ENCODE measurements around the gene CATSPERD.
"Not testable (repeated sequence)": the region's sequence is repeated elsewhere in the genome, so short reads cannot be mapped to it uniquely, and the experiment has no call there.

CATSPERD gene

DNA sequence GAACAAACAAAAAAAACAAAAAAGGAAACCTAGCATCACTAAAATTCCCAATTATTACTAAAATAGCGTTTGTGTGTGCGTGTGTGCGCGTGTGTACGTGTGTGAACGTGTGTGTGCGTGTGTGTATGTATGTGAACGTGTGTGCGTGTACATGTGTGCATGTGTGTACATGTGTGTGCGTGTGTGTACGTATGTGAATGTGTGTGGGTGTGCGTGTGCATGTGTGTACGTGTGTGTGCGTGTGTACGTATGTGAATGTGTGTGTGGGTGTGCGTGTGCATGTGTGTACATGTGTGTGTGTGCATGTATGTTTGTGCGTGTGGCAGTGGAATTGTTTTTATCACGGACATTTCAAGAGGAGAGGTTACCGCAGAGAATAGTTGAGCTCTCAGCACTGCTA is 21.6 kb downstream of the CATSPERD start:
- DNase-seq, result no peak

DNA sequence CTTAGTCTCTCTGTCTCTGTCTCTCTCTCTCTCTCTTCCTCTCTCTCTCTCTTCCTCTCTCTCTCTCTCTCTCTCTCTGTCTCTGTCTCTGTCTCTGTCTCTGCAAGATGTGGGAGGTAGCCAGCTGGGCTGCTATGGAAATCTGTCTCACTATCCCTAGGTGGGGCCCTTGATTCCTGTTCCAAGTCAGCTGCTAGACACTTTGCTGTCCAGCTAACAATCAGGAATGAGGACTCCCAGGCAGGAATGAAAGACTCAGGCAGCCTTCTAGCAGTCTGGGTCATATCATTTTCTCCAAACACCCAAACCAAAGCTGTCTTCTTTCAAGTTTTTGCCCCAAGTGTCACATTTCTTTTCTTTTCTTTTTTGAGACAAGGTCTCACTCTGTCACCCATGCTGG is 23.2 kb downstream of the CATSPERD start:
- no peak for DNase-seq

DNA sequence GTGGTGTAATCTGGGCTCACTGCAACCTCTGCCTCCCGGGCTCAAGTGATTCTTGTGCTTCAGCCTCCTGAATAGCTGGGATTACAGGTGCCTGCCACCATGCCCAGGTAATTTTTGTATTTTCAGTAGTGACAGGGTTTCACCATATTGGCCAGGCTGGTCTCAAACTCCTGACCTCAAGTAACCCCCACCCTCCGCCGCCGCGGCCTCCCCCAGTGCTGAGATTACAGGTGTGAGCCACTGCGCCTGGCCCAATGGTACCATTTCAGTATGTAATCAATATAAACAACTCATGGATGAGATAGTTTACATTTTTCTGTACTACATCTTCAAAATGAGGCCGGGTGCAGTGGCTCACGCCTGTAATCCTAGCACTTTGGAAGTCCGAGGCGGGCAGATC is 24.6 kb downstream of the CATSPERD start:
- not testable (repeated sequence) for DNase-seq

DNA sequence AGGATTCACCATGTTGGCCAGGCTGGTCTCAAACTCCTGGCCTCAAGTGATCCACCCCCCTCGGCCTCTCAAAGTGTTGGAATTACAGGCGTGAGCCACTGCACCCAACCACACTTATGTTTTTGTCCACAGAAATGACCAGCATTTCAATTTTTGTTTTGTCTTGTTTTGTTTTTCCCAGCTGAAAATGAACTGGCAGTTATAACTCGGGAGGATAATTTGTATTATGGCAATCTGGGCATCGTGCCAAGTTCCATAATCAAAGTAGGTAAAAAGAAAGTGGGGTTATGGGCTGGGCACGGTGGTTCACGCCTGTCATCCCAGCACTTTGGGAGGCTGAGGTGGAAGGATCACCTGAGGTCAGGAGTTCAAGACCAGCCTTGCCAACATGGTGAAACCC is 28.5 kb downstream of the CATSPERD start:
- DNase-seq, result not testable (repeated sequence)

DNA sequence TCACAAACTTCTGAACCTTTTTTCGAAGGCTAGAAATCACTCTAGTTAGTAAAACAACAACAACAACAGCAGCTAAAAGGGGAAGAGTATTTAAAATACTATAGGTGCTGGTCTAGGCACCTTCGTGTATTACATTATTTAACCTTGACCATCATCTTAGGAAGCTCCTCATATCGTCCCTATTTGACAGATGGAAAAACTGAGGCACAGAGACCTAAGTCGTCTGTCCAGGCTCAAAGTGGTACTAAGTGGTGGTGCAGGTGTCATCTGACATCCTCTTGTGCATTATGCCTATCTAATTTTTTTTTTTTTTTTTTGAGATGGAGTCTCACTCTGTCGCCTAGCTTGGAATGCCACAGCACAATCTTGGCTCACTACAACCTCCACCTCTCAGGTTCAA is 29.1 kb downstream of the CATSPERD start:
- DNase-seq, result no peak

DNA sequence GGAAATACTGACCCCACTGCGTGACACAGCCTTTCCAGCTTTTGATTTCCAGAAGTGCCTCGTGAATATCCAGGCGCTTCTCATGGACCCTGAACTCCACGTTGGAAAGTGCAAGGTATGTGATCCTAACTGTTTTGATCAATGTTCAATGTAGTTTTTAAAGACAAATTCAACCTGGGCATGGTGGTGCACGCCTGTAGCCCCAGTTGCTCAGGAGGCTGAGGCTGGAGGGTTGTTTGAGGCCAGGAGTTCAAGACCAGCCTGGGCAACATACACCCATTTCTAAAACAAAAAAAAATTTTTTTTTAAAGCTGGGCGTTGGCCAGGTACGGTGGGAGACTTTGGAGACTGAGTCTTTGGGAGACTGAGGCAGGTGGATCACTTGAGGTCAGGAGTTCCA is 31.3 kb downstream of the CATSPERD start:
- DNase-seq, result no peak

DNA sequence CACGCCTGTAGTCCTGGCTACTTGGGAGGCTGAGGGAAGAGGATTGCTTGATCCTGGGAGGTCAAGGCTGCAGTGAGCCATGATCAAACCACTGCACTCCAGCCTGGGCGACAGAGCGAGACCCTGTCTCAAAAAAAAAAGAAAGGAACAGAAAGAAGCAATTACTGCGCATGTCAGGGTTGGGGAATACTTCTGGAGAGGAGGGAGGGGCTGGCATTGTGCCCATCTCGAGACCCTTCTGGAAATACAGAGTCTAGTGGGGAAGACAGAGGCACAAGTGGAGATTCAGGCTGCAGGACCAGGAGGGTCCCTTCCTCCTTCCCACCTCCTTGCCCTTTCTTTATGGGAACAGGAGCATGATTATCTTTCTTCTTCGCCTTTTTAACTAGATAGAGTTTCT is 33.3 kb downstream of the CATSPERD start:
- no peak for DNase-seq

DNA sequence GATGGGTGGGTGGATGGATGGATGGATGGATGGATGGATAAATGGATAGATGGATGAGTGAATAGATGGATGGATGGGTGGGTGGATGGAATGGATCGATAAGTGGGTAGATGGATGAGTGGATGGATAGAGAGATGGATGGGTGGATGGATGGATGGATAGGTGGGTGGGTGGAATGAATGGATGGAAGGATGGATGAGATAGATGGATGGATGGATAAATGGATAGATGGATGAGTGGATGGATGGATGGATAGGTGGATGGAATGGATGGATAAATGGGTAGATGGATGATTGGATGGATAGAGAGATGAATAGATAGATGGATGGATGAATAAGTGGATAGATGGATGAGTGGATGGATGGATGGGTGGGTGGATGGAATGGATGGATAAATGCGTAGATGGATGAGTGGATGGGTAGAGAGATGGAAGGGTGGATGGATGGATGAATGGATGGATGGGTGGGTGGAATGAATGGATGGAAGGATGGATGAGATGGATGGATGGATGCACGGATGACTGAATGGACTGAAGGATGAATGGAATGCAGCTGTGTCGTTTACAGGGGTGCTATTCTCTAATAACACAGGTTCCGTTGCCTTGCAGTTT is 42.3 kb downstream of the CATSPERD start:
- DNase-seq, result no peak

DNA sequence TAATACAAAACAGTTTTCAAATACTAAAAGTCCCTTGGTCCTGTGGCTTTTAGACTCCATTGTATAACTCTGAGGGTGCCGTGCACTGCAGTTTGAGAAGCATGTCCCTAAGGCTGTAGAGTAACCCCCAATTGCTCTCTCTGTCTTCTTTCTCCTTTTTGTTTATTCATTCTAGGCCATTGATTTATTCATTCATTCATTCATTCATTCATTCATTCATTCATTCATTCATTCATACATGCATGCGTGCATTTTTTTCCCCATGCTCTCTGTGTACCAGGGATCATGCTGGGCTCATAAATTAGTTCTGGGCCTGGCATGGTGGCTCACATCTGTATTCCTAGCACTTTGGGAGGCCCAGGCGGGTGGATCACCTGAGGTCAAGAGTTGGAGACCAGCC is 44.8 kb downstream of the CATSPERD start:
- no peak for DNase-seq

DNA sequence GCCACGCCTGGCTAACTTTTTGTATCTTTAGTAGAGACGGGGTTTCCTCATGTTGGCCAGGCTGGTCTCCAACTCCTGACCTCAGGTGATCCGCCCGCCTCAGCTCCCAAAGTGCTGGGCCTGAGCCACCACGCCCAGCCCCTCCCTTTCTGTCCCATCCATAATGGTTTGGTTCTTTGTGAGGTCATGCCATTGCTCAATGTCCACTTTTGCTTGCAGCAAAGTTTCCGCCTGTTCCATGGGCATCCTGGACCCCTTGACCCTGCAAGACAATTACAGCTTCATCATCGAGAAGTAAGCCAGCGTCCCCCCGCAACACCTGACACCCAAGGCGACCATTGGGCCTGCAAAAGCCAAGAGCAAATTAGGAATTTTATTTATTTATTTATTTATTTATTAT is 47.5 kb downstream of the CATSPERD start:
- no peak for DNase-seq

DNA sequence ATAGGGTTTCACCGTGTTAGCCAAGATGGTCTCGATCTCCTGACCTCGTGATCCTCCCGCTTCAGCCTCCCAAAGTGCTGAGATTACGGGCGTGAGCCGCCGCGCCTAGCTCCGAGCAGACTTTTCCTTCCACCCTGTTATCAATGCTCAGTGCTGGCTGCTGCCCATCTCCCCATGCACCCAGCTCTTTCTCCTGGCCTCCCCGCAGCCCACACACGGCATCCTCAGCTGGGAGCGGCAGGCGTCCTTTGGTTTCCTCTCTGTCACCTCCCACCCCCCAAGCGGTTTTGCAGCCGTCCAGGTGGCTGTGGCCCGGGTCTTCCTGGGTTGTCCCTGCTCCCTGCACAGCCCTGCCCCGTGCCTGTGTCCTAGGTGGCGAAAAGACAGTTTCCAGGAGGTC is 52.0 kb downstream of the CATSPERD start:
- DNase-seq, result no peak

DNA sequence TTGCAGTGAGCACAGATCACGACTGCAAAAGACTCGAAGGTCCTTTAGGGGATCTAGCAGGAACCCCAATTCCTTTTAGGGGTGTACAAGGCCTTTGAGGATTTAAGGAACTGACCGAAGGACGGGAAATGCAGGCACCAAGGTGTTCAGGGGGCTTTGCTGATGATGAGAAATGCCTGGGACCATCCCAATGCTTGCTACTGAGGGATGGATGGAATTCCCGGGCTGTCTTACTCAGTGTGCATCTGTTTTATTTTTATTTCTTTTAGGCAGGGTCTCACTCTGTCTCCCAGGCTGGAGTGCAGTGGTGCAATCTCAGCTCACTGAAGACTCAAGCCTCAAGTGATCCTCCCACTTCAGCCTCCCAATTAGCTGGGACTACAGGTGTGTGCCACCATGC is 52.8 kb downstream of the CATSPERD start:
- no peak for DNase-seq

DNA sequence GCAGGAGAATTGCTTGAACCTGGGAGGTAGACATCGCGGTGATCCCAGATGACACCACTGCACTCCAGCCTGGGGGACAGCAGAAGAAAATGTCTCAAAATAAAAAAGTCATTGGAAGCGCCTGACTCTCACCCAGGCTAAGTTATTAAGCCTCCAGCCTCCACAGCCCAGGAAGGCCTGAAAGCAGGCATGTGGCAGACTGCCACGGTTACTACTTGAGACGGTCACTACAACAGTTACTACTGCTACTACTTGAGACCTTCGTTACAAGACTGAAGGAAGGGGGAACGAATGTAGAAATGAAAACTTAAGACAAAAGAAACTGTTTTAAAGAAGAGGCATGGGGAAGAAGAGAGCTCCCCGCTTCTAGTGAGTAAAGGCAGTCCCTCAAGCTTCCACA is 54.5 kb downstream of the CATSPERD start:
- DNase-seq, result no peak

DNA sequence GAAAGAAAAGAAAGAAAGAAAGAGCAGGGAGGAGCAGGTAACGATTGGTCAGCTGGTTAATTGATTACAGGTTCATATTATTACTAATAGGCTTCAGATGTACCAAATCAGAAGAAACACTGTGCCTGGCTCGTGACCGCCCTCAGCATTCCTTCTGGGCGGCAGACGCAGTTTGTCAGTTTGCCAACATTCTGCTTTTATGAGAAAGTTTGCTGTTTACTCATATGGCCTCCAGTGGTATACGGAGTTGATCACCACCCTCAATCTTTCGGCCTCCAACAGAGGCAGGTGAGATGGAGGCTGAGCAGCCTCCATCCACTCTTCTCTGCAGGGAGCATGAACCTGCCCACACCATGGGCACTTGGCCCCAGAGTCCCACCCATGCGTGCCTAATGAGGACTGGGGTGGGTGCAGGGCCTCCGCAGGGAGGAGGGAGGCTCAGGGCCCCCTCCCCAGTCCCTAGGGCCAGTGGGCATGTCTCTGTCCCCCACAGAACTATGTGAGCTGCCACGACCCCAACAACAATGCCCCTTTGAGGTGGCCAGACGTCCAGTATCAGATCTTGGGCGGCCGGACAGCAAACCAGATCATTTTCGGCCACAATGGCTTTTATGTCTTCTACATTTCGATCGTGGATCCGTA is 55.4 kb downstream of the CATSPERD start:
- DNase-seq, result no peak

DNA sequence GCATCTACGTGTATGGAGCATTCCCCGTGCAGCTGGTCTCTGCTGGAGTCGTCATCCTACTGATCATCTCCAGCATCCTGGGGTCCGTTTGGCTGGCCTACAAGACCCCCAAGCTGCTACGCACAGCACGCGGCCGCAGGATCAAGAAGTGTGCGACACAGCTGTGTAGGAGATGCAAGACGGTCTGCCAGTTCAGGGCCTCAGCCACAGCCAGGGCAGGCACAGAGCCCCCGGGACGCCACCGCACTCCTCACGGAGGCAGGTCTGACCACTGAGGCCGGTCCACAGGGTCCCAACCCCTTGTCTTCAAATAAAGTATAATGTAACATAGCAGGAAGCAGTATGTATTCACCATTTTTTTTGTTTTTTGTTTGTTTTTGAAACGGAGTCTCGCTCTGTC is 58.0 kb downstream of the CATSPERD start:
- DNase-seq, result no peak

DNA sequence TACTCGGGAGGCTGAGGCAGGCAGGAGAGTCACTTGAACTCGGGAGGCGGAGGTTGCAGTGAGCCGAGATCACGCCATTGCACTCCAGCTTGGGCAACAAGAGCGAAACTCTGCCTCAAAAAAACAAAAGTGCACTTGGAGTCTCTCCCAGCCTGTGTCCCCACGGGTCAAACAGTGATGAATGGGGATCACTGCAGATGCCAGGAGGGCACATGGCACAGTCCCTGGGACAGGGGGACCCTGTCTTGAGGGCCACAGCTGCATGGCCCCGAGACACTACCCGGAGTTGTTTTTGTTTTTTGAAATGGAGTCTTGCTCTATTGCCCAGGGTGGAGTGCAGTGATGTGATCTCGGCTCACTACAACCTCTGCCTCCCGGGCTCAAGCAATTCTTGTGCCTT is 60.5 kb downstream of the CATSPERD start:
- not testable (repeated sequence) for DNase-seq

DNA sequence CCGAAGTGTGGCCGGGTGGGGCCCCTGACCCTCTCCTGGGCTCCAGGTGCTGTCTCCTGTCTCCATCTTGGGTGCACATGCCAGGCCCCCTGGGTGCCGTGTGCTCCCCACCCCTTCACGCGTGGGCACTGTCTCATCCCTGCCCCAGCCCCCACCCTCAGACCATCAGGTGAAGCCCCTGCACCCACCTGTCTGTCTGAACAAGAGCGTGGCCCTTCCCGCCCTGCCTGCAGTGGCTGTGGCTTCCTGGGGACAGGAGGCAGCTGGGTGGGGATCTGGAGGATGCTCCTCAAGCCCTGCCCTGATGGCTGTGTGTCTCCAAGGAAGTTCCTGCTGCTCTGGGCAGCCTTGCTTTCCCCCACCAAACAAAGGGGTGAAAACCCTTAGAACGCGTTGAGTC is 61.9 kb downstream of the CATSPERD start:
- no peak for DNase-seq

DNA sequence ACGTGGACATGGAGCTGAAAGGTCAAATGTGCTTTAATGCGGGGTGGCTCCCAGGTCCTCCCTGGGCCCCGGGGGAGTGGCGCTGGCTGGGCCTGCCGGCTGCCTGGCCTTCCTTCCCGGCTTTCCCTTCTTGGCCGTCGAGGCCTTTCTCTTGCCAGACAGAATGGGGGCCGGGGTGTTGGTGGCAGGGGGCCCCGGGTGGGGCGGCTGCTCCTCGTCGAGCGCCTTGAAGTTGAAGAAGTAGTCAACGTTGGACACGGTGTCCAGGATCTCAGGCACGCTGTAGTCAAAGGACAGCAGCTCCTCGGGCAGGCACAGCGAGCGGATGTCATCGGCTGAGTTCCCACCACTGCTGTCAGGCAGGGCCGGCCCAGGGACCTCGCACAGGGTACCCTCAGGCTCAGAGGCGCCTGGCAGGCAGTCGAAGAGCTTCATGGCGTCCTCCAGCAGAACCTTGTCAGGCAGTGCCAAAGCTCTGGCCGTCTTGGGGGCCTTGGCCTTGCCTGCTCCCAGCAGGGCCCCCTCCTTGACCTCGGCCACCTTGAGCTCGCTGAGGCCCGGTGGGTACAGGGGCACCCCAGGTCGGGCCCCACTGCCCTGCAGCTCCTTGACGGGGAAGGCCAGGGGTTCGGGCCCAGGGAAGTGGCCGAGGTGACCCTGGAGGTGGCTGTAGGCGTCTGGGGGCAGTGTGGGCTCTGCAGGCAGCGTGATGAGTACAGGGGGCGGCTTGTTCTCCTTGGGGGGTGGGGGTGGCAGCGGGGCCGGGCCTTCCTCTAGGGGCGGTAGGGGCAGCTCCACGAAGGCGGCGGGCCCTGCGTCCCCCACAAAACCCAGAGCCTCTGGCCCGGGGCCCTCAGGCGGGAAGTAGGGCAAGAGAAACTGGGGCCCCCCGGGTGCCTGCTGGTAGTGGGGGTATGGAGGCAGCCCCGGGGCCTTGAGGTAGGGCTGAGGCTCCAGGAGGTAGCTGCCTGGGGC is 62.8 kb downstream of the CATSPERD start:
- DNase-seq, result no peak

DNA sequence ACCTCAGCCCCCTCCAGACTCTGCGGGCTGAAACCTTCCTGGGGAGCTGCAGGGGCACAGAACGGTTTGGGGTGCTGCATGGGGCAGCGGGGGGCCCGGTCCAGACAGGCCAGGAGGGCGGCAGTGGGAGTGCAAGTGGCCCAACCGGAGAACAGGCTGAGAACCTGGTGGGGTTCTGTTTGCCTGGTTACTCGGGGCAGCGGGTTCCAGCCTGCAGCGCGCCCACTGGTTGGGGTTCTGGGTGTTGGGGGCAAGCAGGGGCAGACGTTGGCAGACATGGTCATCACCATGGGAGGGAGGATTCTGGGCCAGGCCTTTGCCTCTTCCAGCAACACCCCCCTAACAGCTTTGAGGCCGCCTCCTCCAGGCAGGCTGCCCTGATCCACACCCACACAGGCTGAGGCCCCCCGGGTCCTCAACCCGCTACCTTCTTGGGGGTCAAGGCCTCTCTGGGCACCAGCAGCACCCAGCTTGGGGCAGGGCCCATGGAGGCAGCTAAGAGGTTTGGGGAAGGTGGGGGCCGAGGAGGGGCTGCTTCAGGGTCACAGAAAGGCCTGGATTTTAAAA is 64.2 kb downstream of the CATSPERD start, which contains the start of gene PRR22:
Gene PRR22 (minus strand): TSS at position 166 of the 567 bp plus-strand sequence. CDS start 86 bp downstream, at position 80.
- DNase-seq, result no peak

DNA sequence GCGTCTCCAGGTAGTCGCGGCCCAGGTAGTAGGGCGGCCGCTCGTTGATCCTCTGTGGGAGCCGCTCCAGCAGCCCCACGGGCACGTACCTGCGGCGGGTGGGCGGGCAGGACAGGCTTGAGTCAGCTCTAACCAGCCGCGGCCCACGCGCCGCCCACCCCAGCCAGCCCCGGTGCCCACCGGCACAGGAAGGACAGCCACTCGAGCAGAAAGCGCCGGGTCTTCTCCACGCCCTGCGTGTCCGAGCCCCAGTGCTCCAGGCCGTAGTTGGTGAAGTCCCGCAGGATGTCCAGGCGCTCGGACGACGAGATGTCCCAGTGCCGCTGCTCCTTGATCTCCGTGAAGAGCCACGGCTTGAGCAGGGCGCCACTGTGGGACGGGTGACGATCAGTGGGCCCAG is 65.0 kb downstream of the CATSPERD start:
- DNase-seq, result no peak

DNA sequence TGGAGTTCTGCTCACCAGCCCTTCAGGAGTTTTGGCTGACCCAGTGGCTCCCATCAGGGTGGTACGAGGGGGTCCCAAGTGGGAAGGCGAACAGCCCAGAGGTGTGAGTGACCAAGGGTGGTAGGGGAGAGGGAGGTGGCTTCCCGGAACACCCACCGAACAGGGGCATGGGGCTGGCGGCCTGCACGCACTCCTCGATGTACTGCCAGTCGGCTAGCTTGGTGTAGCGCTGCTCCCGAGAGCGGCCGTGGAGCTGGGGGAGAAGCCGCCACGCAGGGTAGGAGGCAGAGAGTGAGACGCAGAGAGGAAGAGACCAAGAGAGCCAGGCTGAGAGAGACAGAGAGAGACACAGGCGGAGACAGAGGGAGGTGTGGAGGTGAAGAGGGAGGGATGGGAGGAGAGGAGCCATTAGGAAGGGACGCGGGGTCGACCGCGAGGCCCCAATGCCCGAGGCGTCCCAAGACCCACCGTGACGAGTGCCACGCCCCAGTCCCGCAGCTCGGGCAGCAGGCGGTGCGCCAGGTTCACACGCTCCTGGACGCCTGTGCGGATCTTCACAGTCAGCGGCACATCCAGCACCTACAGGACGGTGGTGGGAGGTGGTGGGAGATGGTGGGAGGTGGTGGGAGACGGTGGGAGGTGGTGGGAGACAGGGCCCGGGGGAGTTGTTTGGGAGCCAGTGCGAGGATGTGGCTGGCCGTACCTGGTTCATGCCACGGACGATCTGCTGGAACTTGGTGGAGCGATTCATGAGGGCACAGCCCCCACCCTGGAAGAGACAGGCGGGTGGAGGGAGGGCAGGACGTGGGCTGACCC is 66.4 kb downstream of the CATSPERD start:
- DNase-seq, result no peak

DNA sequence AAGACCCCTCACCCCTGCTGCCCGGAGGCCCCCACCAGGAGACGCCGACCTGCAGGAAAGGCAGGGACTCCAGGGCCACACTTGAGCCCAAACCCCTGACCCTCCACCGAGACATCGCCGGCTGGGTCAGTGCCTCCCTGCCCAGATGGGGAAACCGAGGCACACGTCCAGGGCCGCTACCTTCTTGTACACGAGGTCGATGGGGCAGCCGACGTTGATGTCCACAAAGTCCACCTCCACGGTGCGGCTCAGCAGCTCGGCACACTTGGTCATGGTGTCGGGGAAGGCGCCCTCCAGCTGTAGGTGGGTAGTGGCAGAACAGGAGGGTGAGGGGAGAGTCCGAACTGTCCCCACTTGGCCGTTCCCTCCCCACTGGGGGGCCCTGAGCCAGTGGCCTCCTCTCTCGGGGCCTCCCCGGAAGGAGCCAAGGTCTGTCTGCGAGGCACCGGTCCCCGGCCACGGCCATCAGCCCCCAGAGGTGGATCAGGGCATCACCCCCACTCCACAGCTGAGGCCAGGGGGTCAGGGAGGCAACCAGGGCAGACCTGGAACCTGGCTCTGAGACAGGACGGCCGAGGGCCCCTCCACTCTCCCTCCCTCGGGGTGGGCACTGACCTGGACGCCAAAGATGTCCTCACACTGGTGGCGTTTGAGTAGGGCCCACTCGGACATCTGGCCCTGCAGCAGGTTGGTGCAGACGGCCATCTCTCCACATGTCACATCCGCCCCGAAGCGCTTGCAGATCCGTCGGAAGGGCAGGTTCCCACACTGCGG is 67.2 kb downstream of the CATSPERD start:
- no peak for DNase-seq

Measured in inflammatory macrophage treated with lipopolysaccharide for 1 hour (primary cell).